Astrocyte of the cerebellum (primary cell): ENCODE results near the gene YKT6.

Source experiments
- DNase-seq: peaks from one replicate; pipeline ENCODE4 v3.0.0-alpha.2; 2011; ENCODE audit warnings: low read depth
- H3K4me3 ChIP-seq: 2 replicates; pipeline ENCODE4 v1.5.1; 2011; ENCODE audit warnings: mild to moderate bottlenecking, low read depth, low read length, moderate library complexity
- CTCF ChIP-seq: IDR thresholded peaks from 2 replicates; pipeline ENCODE4 v1.5.1; 2012; ENCODE audit warnings: low read length, low read depth, moderate library complexity, mild to moderate bottlenecking; ENCODE audit errors: missing control alignments
- in situ Hi-C: cut with HindIII; loops from 2 replicates; pipeline ENCODE4 v1.10.0; 2017; ENCODE audit warnings: low sequenced_read_pairs

Gene YKT6

GRCh38 chr7:44200699-44201461, at the start of gene YKT6:
Gene YKT6, plus strand, starts transcription at chr7:44200978. Its CDS starts 158 bp downstream, at chr7:44201136.
- TF ChIP-seq CTCF = peak; percentile 67
- DNase-seq = peak; percentile 77

GRCh38 chr7:44151956-44152355, 48.8 kb upstream of the YKT6 start:
- in situ Hi-C loops = no loop called here
- no peak for DNase-seq
- no peak for TF ChIP-seq CTCF
- no peak overlapping the region for H3K4me3 ChIP-seq

More at GRCh38 chr7:44200699-44201461, at the start of gene YKT6:
- H3K4me3 ChIP-seq = peak within 1 kb of the TSS; percentile 87
- in situ Hi-C loops = no loop called here

- TF ChIP-seq CTCF = no peak
- no peak for DNase-seq
- in situ Hi-C loops = no loop called here
- H3K4me3 ChIP-seq = no peak overlapping the region
These were observed 47.5 kb upstream of the YKT6 start for GRCh38 chr7:44152971-44153947.

GRCh38 chr7:44153948-44154335, 46.8 kb upstream of the YKT6 start:
- no peak overlapping the region for H3K4me3 ChIP-seq
- no peak for DNase-seq
- TF ChIP-seq CTCF = no peak
- in situ Hi-C loops = no loop called here

- in situ Hi-C loops = loop anchor here (5.0 kb wide), 1 partner anchor 58 kb away; no protein-coding TSS in a partner anchor
- no peak for DNase-seq
- H3K4me3 ChIP-seq = no peak overlapping the region
- TF ChIP-seq CTCF = no peak
These were observed 46.1 kb upstream of the YKT6 start for GRCh38 chr7:44154703-44155102.

- TF ChIP-seq CTCF = no peak
- in situ Hi-C loops = loop anchor here (5.0 kb wide), 1 partner anchor 57 kb away; no protein-coding TSS in a partner anchor
- DNase-seq = no peak
- H3K4me3 ChIP-seq = no peak overlapping the region
These were observed 45.3 kb upstream of the YKT6 start for GRCh38 chr7:44155191-44156185.
